K562 (cell line): Measurements from ENCODE around the gene TRIP10. TPM values are rescaled to one million over a fixed set of nuclear protein-coding genes. Genes with fewer than 3 reads are reported as not detected.

Source experiments
- ATAC-seq: fragments of 200-7000 bp; cut with Tn5 transposase; 3 replicates; pipeline ENCODE4 v1.9.1; 2020; ENCODE audit warnings: moderate library complexity
- BruUV-seq: library from RNA; stranded (reverse); fragments of 400-500 nt; replicated peaks from 2 replicates; lab custom pipeline; 2021; lab: Mats Ljungman, UMichigan
- CTCF ChIA-PET: fragments of 300-600 bp; formaldehyde crosslinking; extraction: SDS; loops from one replicate; lab custom pipeline; 2021; ENCODE audit warnings: low intra/inter-chr PET ratio; lab: Yijun Ruan, JAX
- POLR2A ChIA-PET: fragments of 300-600, 350-650 bp; sonication (Branson Sonifier 250); formaldehyde crosslinking; extraction: SDS; loops from one replicate; lab custom pipeline; 2021; ENCODE audit warnings: antibody characterized with exemption, inconsistent platforms; lab: Yijun Ruan, JAX
- DNase-seq, 4 experiments: peaks; one replicate each; pipeline versions ENCODE4 v3.0.0 to v3.0.0-alpha.2; 2011 to 2018; ENCODE audit warnings: low spot score in 3 of 4, mixed read lengths in 3 of 4; ENCODE audit errors: extremely low read depth in 1 of 4
- FAIRE-seq: peaks from 2 replicates; lab custom pipeline; 2011; peaks lifted over from hg19 to GRCh38; lab: Jason Lieb, UNC
- H2AFZ ChIP-seq: 2 replicates; pipeline ENCODE4 v1.6.0; 2011; ENCODE audit warnings: low read depth, low read length, control low read depth, inconsistent platforms
- H3K27ac ChIP-seq: fragments of 200-600 bp; 3 replicates; pipeline ENCODE4 v1.8.0; 2011; ENCODE audit warnings: low read depth, mild to moderate bottlenecking, control low read depth, inconsistent platforms, low read length, moderate library complexity, mixed read lengths; ENCODE audit errors: extremely low read depth
- H3K27me3 ChIP-seq, 2 experiments: fragments of 300-600 bp in 1 of 2; 2 replicates in 1 of 2; 3 replicates in 1 of 2; pipeline versions ENCODE4 v1.6.0 to v1.8.0; 2011; ENCODE audit warnings: inconsistent platforms in 2 of 2, low read length in 2 of 2, mild to moderate bottlenecking in 1 of 2, mixed read lengths in 1 of 2, moderate library complexity in 1 of 2; ENCODE audit not compliant: control insufficient read depth in 2 of 2, insufficient read depth in 2 of 2
- H3K36me3 ChIP-seq: fragments of 300-600 bp; 3 replicates; pipeline ENCODE4 v1.8.0; 2011; ENCODE audit warnings: mild to moderate bottlenecking, low read length, inconsistent platforms; ENCODE audit not compliant: control insufficient read depth, insufficient read depth
- H3K4me1 ChIP-seq, 2 experiments: fragments of 200-600 bp in 1 of 2; replicated peaks in 1 of 2; 2 replicates in 1 of 2; 3 replicates in 1 of 2; pipeline versions ENCODE4 v1.5.1 to v1.8.0; 2011; ENCODE audit warnings: inconsistent platforms in 2 of 2, low read length in 2 of 2, mild to moderate bottlenecking in 1 of 2, mixed read lengths in 1 of 2, moderate library complexity in 1 of 2; ENCODE audit not compliant: control insufficient read depth in 2 of 2, insufficient read depth in 2 of 2
- H3K4me2 ChIP-seq: 2 replicates; pipeline ENCODE4 v1.6.1; 2011; ENCODE audit warnings: low read length, control low read depth, inconsistent platforms, mixed read lengths; ENCODE audit not compliant: insufficient read depth
- H3K4me3 ChIP-seq: fragments of 200-600 bp; sonication (generic), shearing (Covaris generic); 2 replicates; pipeline ENCODE4 v1.5.1; 2016; ENCODE audit warnings: control low read depth, inconsistent platforms
- H3K79me2 ChIP-seq: fragments of 200-600 bp; 3 replicates; pipeline ENCODE4 v1.8.0; 2011; ENCODE audit warnings: low read length, inconsistent platforms; ENCODE audit not compliant: control insufficient read depth, insufficient read depth
- H3K9ac ChIP-seq, 2 experiments: 2 replicates each; pipeline versions ENCODE4 v1.6.0 to v1.6.1; 2011; ENCODE audit warnings: low read depth in 2 of 2, low read length in 2 of 2, control low read depth in 1 of 2, inconsistent platforms in 1 of 2, mild to moderate bottlenecking in 1 of 2, mixed read lengths in 1 of 2; ENCODE audit not compliant: insufficient read depth in 1 of 2
- H3K9me1 ChIP-seq: one replicate; pipeline ENCODE4 v1.6.0; 2011; ENCODE audit warnings: inconsistent platforms, mild to moderate bottlenecking, low read length, moderate library complexity; ENCODE audit not compliant: control insufficient read depth, insufficient read depth
- H3K9me3 ChIP-seq: replicated peaks from 2 replicates; pipeline ENCODE4 v1.5.1; 2011; ENCODE audit warnings: low read depth, low read length, inconsistent platforms; ENCODE audit not compliant: control insufficient read depth, insufficient read depth
- H4K20me1 ChIP-seq: replicated peaks from 2 replicates; pipeline ENCODE4 v1.6.1; 2011; ENCODE audit warnings: low read length, inconsistent platforms, mixed read lengths; ENCODE audit not compliant: control insufficient read depth, insufficient read depth
- ATF1 ChIP-seq, 2 experiments: fragments of 450-650 bp in 1 of 2; IDR thresholded peaks; 2 replicates each; pipeline ENCODE4 v1.6.1; 2016; ENCODE audit warnings: missing compliant biosample characterization in 1 of 2, missing genetic modification characterization in 1 of 2
- ELF1 ChIP-seq: fragments of 200-800 bp; sonication (Bioruptor generic); IDR thresholded peaks from 2 replicates; pipeline ENCODE4 v1.6.1; 2016; ENCODE audit warnings: missing genetic modification characterization, missing compliant biosample characterization
- ESRRA ChIP-seq: fragments of 450-650 bp; IDR thresholded peaks from 2 replicates; pipeline ENCODE4 v1.6.1; 2014; ENCODE audit warnings: low read depth, mild to moderate bottlenecking, moderate library complexity, borderline replicate concordance
- GATAD2A ChIP-seq: fragments of 450-650 bp; IDR thresholded peaks from 2 replicates; pipeline ENCODE4 v1.6.1; 2017
- HMG20B ChIP-seq: fragments of 250-450 bp; sonication (Bioruptor Pico); IDR thresholded peaks from 2 replicates; pipeline ENCODE4 v1.5.0; 2021; ENCODE audit warnings: mild to moderate bottlenecking
- HMGN3 ChIP-seq: IDR thresholded peaks from 2 replicates; pipeline ENCODE4 v1.6.1; 2011; ENCODE audit warnings: borderline replicate concordance, low read depth, mild to moderate bottlenecking, mixed read lengths, low read length; ENCODE audit not compliant: insufficient read length; ENCODE audit errors: extremely low read depth
- MAX ChIP-seq: sonication (generic); formaldehyde crosslinking; IDR thresholded peaks from 2 replicates; pipeline ENCODE4 v1.9.0; 2022; ENCODE audit warnings: mild to moderate bottlenecking, missing genetic modification reagents
- NRF1 ChIP-seq, 2 experiments: fragments of 450-650 bp; IDR thresholded peaks in 1 of 2; conservative IDR thresholded peaks in 1 of 2; 2 replicates each; pipeline ENCODE4 v1.6.1; 2014; ENCODE audit warnings: mild to moderate bottlenecking in 2 of 2
- PHF20 ChIP-seq: fragments of 450-650 bp; IDR thresholded peaks from 2 replicates; pipeline ENCODE4 v1.6.1; 2018; ENCODE audit not compliant: partially characterized antibody
- PKNOX1 ChIP-seq: fragments of 450-650 bp; IDR thresholded peaks from 2 replicates; pipeline ENCODE4 v1.6.1; 2016
- POLR2B ChIP-seq: fragments of 450-650 bp; IDR thresholded peaks from 2 replicates; pipeline ENCODE4 v1.6.1; 2018; ENCODE audit warnings: low read depth; ENCODE audit not compliant: partially characterized antibody
- TAF7 ChIP-seq: fragments of 450-650 bp; IDR thresholded peaks from 2 replicates; pipeline ENCODE4 v1.6.1; 2016; ENCODE audit warnings: missing genetic modification characterization, missing compliant biosample characterization
- TAL1 ChIP-seq: fragments of 450-650 bp; IDR thresholded peaks from 2 replicates; pipeline ENCODE4 v1.6.1; 2016; ENCODE audit warnings: mild to moderate bottlenecking
- TFAP4 ChIP-seq: sonication (generic); formaldehyde crosslinking; IDR thresholded peaks from 2 replicates; pipeline ENCODE4 v1.8.0; 2022; ENCODE audit warnings: missing genetic modification reagents, mild to moderate bottlenecking, moderate library complexity, borderline replicate concordance
- ZNF347 ChIP-seq: fragments of 450-650 bp; formaldehyde crosslinking; IDR thresholded peaks from 2 replicates; pipeline ENCODE4 v1.4.0; 2020; ENCODE audit warnings: low read depth, mild to moderate bottlenecking, moderate library complexity
- WGBS: fragments of 100-300 bp; shearing (Covaris generic); methylation state at CpG from one replicate; pipeline ENCODE4 v1.1.6; 2016; ENCODE audit warnings: low coverage, mixed read lengths; ENCODE audit not compliant: insufficient coverage; ENCODE audit errors: missing lambda C conversion rate; 5-methylcytosine and 5-hydroxymethylcytosine counted together
- in situ Hi-C: fragments of 300-500 bp; cut with MboI; formaldehyde crosslinking; loops from 4 replicates; pipeline ENCODE4 v1.15.0; 2018; ENCODE audit warnings: inconsistent platforms, mixed read lengths
- intact Hi-C: fragments of 100-400 bp; cut with micrococcal nuclease; formaldehyde crosslinking; loops from 2 replicates; pipeline ENCODE4 v1.14.2; 2022
- polyA plus RNA-seq, 8 experiments: library from polyadenylated mRNA; depleted of rRNA in 4 of 8; stranded (reverse) in 5 of 8; unstranded in 3 of 8; fragments of >200 nt; fragmentation: Nextera tagmentation in 2 of 8; fragmentation: Illumina TruSeq in 1 of 8; extraction: Ambion mirVana in 2 of 8; extraction: Trizol in 1 of 8; gene quantifications; 2 replicates each; pipeline versions ENCODE4 v1.2.1 to v1.2.3, GENCODE V29; 2011 to 2014; ENCODE audit warnings: inconsistent platforms in 1 of 8, missing spikeins in 1 of 8
- total RNA-seq, 7 experiments: library from RNA; depleted of rRNA in 6 of 7; stranded (reverse); fragments of >200 nt in 6 of 7; fragmentation: Illumina TruSeq in 2 of 7; extraction: Trizol in 2 of 7; gene quantifications; 2 replicates each; pipeline versions ENCODE4 v1.2.1 to v1.2.3, GENCODE V29; 2011 to 2021; ENCODE audit warnings: low replicate concordance in 1 of 7
- TF ChIP-seq, protein P1 (sequence below), 2 experiments: fragments of 450-650 bp in 1 of 2; IDR thresholded peaks; 2 replicates each; pipeline ENCODE4 v1.6.1; 2011 to 2017; ENCODE audit warnings: low read depth in 2 of 2, antibody characterized with exemption in 1 of 2, borderline replicate concordance in 1 of 2, low read length in 1 of 2, mild to moderate bottlenecking in 1 of 2, mixed read lengths in 1 of 2; ENCODE audit not compliant: control insufficient read depth in 1 of 2

The TRIP10 gene
- total and polyA plus RNA-seq, 9 of the 15 experiments (the other 6 are each of a cell fraction or from before 2014, with no cell fraction given) = 1.2 to 66.8 (median 36.1) TPM

DNA sequence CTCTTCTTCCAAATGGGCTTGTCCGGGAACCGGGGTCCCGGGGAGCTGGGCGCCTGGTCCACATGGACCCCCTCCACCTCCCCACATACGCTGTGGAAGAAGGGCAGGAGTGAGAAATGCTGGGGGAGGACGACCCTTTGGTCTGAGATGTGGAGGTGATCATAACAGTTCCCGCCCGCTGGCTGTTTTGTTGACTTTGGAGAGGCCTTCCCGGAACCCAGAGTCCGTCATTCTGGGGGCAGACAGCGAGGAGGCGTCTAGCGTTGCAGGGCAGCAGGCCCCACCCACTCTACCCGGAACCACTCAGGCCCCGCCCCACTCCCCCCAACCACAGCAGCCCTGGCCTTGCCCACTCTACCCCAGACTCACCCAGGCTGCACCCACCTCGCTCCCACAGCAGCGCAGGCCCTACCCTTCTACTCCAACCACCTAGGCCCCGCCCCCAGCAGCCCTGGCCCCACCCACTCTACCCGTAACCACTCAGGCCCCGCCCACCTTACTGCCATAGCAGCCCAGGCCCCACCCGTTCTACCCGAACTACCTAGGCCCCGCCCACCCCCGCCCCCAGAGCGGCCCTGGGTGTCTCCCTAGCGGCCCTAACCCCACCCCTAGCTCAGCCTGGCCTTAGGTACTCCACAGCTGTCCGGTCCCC lies 9.2 kb upstream of the TRIP10 start:
- CTCF ChIA-PET = no interaction called here
- Histone ChIP-seq H3K27ac (peak overlapping the region; percentile 71), H3K4me3 (peak overlapping the region; percentile 39), H4K20me1 (no peaks in the 10 kb centered on the region), H3K9me3 (no peaks in the 10 kb centered on the region), H3K36me3 (peaks cover 2% of the 10 kb centered on the region; the same call in 1 of the 3 replicates), H3K9ac (peak overlapping the region; percentile 62 to 93), H3K27me3 (no peaks in the 10 kb centered on the region), H2AFZ (peak overlapping the region; percentile 52), H3K4me2 (peak overlapping the region; percentile 67), H3K4me1 (peaks cover 23 to 55% of the 10 kb centered on the region in 2 experiments; a peak in 4 of 5 replicates), H3K9me1 (no peaks in the 10 kb centered on the region), H3K79me2 (peaks cover 5% of the 10 kb centered on the region; the same call in 1 of the 3 replicates)
- in situ Hi-C loops (no loop called here), intact Hi-C loops (loop anchor here (10.0 kb wide), 1 partner anchor 215 kb away; no protein-coding TSS in a partner anchor)
- 14% methylated on average over 13 of the region's 27 CpGs for WGBS
- ATAC-seq = peak; percentile 94
- POLR2A ChIA-PET = interaction anchor here (0.6 to 1.1 kb wide), 3 partner anchors 119 to 508 kb away, joined by 3 to 5 read pairs (median 5); no protein-coding TSS in a partner anchor
- FAIRE-seq = peak; percentile 82
- DNase-seq = peak; percentile 94 to 96 (median 96)
- TSS peak; percentile 85 for BruUV-seq
- no peak for TF ChIP-seq ZNF347 (CRISPR knock-in tag)
- no peak for TF ChIP-seq HMG20B (CRISPR knock-in tag)
- peak; percentile 66 for TF ChIP-seq PHF20
- peak; percentile 68; the same call in 1 of the 2 replicates for TF ChIP-seq ELF1 (tag)
- no peak for TF ChIP-seq ATF1 (CRISPR knock-in tag; IDR thresholded peaks at IDR 0.05)
- 0 out of 2 replicates have a peak, but pooled peaks have one; percentile 17 for TF ChIP-seq ATF1 (tag; IDR thresholded peaks at IDR 0.05)
- no peak for TF ChIP-seq TAF7
- no peak for TF ChIP-seq TAL1
- TF ChIP-seq NRF1 (conservative IDR thresholded peaks at IDR 0.05 in 1 of 2, IDR thresholded peaks at IDR 0.05 in 1 of 2) = peak; percentile 35 to 38; a peak in 2 of 4 replicates
- TF ChIP-seq, protein P1, sequence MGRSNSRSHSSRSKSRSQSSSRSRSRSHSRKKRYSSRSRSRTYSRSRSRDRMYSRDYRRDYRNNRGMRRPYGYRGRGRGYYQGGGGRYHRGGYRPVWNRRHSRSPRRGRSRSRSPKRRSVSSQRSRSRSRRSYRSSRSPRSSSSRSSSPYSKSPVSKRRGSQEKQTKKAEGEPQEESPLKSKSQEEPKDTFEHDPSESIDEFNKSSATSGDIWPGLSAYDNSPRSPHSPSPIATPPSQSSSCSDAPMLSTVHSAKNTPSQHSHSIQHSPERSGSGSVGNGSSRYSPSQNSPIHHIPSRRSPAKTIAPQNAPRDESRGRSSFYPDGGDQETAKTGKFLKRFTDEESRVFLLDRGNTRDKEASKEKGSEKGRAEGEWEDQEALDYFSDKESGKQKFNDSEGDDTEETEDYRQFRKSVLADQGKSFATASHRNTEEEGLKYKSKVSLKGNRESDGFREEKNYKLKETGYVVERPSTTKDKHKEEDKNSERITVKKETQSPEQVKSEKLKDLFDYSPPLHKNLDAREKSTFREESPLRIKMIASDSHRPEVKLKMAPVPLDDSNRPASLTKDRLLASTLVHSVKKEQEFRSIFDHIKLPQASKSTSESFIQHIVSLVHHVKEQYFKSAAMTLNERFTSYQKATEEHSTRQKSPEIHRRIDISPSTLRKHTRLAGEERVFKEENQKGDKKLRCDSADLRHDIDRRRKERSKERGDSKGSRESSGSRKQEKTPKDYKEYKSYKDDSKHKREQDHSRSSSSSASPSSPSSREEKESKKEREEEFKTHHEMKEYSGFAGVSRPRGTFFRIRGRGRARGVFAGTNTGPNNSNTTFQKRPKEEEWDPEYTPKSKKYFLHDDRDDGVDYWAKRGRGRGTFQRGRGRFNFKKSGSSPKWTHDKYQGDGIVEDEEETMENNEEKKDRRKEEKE (IDR thresholded peaks at IDR 0.05; ENCODE audit: borderline replicate concordance in 1 of 2, control insufficient read depth in 1 of 2, low read depth in 2 of 2, low read length in 1 of 2) = no peak
- no peak for TF ChIP-seq ESRRA
- TF ChIP-seq MAX (CRISPR knock-in tag) = 0 out of 2 replicates have a peak, but pooled peaks have one; percentile 24
- TF ChIP-seq TFAP4 (CRISPR knock-in tag) = peak; percentile 40; the same call in 1 of the 2 replicates
- peak; percentile 37 for TF ChIP-seq HMGN3
- TF ChIP-seq POLR2B = peak; percentile 50
- TF ChIP-seq GATAD2A = peak; percentile 46; the same call in 1 of the 2 replicates
- peak; percentile 64; the same call in 1 of the 2 replicates for TF ChIP-seq PKNOX1
